NB4 (cell line): ENCODE data around the gene ANKFN1.

Experiments
- DNase-seq: peaks from one replicate; pipeline ENCODE4 v3.0.0; 2010; ENCODE audit warnings: low read depth
- H3K4me3 ChIP-seq: one replicate; pipeline ENCODE4 v1.5.1; 2011; ENCODE audit warnings: mild to moderate bottlenecking, low read depth, low read length, moderate library complexity
- CTCF ChIP-seq: IDR thresholded peaks from one replicate; pipeline ENCODE4 v1.5.1; 2012; ENCODE audit warnings: low read depth, low read length
- MYC ChIP-seq: IDR thresholded peaks from 2 replicates; pipeline ENCODE4 v1.6.1; 2011; ENCODE audit warnings: low read depth, low read length
- POLR2A ChIP-seq: IDR thresholded peaks from 2 replicates; pipeline ENCODE4 v1.6.1; 2011; ENCODE audit warnings: mild to moderate bottlenecking; ENCODE audit not compliant: insufficient read length; ENCODE audit errors: extremely low read depth
- TF ChIP-seq, protein P1 (sequence below): IDR thresholded peaks from 2 replicates; pipeline ENCODE4 v1.6.1; 2011; ENCODE audit warnings: low read depth, low read length

Gene ANKFN1

GRCh38 chr17:56447171-56447570 lies 293.9 kb downstream of the ANKFN1 start:
- TF ChIP-seq, protein P1, sequence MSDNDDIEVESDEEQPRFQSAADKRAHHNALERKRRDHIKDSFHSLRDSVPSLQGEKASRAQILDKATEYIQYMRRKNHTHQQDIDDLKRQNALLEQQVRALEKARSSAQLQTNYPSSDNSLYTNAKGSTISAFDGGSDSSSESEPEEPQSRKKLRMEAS, result no peak
- TF ChIP-seq POLR2A (no peak), CTCF (no peak), MYC (no peak)
- no peak for DNase-seq
- no peak overlapping the region for H3K4me3 ChIP-seq

DNA sequence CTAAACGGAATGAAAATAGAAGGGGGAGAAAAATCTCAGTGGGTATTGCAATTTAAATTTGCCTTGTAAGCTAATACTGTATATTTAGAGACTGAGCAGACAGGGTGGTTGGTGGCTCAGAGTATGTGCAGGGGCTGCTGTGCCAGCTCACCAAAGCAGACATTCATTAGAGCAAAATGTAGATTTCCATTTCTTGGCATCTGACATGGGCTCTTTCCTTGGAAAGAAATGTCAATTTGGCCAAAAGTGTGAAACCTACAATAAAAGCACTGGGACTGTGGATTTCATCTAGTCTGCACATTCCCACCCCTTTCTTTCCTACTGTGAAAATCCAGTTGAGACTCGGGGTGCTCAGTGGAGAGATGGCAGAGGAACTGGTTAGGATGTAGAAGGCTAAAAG lies 295.1 kb downstream of the ANKFN1 start:
- DNase-seq, result no peak
- H3K4me3 ChIP-seq, result no peak overlapping the region
- TF ChIP-seq POLR2A, result no peak
- TF ChIP-seq MYC, result no peak
- TF ChIP-seq, protein P1, result no peak
- no peak for TF ChIP-seq CTCF

DNA sequence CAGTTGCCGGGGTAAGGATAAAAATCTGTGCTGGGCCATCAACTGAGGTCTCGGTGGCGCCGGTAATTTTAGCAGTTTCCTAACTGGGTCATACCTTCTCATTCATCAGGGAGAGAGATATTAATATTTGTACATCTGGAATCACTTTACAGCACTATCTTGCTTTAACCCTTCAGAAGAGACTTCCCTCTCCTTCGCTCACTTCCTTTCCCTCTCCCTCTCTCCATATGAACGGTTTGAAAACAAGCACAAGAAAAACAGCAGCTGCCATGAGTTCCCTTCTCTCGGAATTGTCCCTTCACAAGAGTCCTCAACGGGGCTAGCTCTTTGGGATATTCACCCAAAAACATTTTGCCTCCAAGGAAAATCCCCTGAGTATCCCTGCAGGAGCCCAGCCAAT lies 295.9 kb downstream of the ANKFN1 start:
- TF ChIP-seq POLR2A (no peak), CTCF (no peak), MYC (no peak)
- TF ChIP-seq, protein P1, result no peak
- no peak overlapping the region for H3K4me3 ChIP-seq
- no peak for DNase-seq

DNA sequence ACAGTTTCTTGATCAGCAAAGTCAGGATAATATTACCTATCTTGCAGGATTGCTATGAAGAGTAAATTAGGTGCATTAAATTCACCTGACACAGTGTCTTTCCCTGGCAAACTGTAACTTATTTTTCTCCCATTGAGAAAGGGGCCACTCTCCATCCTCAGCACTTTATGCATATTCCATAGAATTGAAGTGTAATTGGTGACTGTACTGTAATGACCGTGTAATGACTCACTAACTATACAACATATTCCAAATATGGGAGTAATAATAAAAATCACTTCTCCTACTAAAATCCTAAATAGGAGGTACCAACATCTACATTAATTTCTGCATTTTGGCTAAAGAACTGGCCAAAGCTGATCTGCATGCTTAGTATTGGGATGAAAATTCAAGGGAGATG lies 298.4 kb downstream of the ANKFN1 start:
- TF ChIP-seq CTCF, result no peak
- TF ChIP-seq POLR2A, result no peak
- TF ChIP-seq, protein P1, result no peak
- DNase-seq, result no peak
- H3K4me3 ChIP-seq, result no peak overlapping the region

DNA sequence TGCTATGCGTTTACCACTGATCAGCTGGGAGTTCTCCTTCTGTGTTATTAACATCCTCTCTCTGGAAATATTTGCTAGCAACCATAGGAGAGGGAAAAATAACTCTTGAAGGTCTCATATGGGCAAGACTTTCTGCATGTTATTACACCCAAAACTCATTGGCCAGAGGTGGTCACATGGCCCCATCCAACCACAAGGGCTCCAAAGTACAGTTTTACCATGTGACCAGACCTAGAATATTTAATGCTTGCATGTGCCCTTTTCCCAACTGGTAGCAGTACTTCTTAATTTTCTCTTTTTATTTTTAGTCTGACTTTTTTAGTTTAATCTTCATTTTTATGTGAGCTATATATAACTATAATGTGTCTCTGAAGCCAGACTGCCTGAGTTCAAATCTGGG lies 299.2 kb downstream of the ANKFN1 start:
- H3K4me3 ChIP-seq, result no peak overlapping the region
- DNase-seq, result no peak
- TF ChIP-seq, protein P1, result no peak
- TF ChIP-seq POLR2A (no peak), MYC (no peak), CTCF (no peak)

DNA sequence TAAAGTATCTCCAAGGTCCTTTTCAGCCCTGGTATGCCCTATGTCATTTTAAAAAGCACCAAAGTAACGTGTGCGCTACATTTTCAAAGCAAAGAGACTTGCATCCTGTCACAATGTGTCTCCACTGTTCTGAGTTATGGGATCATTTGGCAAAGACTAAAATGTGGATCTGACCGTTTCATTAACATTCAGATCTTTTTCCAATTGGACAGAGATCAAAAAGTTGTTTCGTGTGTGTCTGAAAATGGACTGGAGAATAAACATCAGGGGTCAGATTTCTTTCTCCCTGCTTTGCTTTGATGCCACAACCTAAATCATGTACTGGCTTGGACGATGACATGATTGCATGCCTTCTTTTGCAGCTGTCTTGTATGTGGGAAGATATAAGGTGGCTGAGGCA lies 304.2 kb downstream of the ANKFN1 start:
- DNase-seq, result no peak
- TF ChIP-seq POLR2A, result no peak
- no peak for TF ChIP-seq MYC
- no peak for TF ChIP-seq CTCF
- TF ChIP-seq, protein P1, result no peak
- no peak overlapping the region for H3K4me3 ChIP-seq
